HG02763 (cell line): ENCODE data around the gene STARD5.

Experiments used
- ATAC-seq: cut with Tn5 transposase; IDR thresholded peaks from one replicate; pipeline ENCODE4 v1.9.1; 2021; ENCODE audit warnings: mild to moderate bottlenecking, moderate library complexity; ENCODE audit not compliant: unreplicated experiment

The STARD5 gene

DNA sequence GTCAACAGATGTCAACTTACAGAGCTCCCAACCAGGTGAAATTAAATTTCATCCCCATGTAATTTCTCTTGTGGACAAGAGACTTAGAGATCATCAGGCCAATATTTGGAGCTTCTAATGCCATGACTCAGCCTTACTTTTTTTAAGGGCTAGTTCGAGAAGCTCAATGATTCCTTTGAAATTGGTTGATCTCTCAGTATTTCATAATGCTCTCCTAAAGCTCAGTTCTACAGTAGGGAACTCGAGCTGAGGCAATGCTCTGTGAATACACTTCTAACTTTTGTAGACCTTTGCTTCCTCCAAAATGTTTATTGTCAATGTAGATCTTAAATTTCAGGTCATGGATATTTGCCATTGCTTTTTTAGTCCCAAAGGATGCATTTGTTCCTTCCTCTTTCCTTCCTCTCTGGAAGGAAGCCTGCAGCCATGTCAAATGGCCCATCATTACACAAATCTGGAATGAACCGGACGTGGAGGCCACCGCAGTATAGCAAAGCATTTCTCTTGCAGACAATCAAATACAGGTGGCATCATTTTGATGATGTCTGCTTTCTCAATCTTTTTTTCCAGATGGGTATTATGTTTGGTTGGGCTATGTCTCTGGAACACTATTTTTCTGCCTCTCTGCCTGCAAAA is 28.3 kb downstream of the STARD5 start:
- ATAC-seq: no peak

DNA sequence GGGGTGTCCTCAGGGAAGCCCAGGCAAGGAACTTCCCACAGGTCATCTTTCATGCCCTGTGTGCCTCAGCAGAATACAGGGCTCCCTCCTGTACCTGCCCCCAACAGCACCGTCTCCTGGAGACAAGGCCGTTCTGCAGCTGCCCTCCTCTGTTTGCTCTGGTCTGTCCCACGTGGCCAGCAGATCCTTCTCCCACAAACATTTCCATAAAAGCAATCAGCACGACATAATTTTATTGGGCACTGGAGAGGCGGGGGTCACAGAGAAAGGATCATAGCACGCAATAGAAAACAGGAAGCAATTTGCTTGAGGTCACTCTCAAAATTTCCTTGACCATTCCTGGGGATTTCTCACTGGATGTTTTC is 29.4 kb downstream of the STARD5 start:
- no peak for ATAC-seq

DNA sequence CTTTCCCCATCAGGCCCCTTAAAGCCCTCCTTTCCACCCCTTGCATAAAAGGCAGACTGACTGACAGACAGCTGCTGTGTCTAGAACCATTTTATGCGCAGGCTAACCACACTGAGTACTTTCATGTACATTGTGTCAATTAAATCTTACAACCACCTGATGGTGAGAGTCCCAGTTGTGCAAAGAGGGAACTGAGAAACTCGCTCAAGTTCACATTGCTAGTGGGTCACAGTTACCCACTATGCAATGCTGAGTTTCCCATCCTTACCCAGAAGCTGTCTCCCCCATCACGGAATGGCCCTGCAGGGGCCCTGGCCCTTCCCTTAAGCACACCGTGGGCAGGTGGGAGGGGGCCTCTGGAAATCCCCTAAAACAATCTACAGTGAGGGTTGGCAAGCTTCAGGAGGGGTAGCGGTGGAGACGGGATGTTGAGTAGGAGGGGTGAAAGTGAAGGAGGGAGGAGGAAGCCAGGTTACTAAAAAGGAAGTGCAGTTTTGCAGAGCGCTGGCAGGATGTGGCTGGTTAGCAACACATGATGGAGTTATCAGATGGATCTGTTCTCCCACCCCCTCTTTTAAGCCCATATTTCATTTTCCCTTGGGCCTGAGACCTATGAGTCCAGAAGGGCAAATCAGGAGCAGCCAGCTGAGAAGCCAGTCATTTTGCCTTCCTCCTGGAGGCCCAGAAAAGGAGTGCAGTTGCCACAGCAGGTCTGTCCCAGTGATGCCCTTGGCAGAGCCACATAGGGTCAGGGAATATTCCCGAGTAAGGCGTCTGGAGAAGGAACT is 30.0 kb downstream of the STARD5 start:
- ATAC-seq: peak; percentile 52

DNA sequence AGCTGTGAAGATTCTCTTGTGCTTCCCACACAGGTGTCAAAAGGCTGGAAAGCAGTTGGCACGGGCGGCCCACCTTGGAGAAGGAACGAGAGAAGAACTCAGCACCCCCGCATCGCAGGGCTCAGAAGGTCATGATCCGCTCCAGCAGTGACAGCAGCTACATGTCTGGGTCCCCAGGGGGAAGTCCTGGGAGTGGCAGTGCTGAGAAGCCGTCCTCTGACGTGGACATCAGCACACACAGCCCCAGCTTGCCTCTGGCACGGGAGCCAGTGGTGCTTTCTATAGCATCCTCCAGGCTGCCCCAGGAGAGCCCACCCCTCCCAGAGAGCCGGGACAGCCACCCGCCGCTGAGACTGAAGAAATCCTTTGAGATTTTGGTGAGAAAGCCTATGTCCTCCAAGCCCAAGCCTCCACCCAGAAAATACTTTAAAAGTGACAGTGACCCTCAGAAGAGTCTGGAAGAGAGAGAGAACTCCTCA is 31.4 kb downstream of the STARD5 start:
- peak; percentile 37 for ATAC-seq

DNA sequence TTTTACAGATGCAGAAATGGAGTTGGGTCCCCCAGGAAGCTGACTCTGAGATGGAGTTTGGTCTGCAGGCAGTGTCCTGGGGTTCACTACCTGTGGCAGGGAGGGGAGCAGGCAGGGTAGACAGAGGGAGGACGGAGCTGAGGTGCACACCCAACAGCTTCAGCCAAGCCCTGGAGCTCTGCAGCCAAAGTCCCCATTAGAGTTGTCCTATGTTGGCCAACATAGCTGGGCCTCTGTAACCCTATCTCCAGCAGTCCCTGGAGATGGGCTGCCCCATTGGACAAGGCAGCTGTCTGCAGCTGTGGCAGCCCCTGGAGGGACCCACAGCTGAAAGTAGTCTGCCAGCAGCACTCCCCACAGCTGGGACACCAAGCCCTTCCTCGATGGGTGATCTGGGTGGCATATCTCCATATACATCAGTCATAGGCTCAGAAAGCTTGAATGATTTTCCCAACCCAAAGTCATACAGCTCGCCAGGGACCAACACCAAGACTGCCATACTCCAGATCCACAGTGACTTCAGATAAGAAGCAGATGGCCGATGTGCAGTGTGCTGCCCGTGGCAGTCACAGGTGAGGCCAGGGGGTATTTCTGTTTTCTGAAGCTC is 31.9 kb downstream of the STARD5 start:
- ATAC-seq: no peak

DNA sequence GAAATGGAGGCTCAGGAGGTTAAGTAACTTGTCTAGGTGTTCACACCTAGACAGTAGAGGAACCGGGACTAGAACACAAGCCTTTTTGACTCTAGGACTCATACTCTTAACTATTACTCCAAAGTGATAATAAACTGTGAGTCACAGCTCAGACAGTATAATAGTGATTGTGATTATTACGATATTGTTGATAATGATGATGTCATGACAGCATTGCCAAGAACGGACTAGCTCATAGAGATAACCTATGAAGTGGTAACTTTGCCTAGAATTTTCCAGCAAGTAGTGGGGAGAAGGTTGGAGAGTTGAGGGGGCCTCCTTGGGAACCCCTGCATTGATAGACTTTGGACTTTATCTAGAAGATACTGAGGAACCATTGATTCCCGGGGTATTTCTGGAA is 34.0 kb downstream of the STARD5 start:
- no peak for ATAC-seq

DNA sequence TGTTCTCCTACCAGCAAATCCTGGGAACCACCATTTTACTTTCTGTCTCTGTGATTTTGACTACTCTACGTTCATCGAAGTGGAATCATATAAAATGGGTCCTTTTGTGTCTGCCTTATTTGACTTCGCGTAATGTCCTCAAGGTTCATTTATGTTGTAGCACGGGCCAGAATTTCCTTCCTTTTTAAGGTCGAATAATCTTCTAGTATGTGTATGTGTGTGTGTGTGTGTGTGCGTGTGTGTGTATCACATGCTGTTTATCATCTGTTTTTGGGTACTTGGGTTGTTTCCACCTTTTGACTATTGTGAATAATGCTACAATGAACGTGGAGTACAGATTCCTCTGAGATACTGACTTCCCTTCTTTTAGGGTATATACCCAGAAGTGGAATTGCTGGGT is 35.3 kb downstream of the STARD5 start:
- ATAC-seq: no peak

DNA sequence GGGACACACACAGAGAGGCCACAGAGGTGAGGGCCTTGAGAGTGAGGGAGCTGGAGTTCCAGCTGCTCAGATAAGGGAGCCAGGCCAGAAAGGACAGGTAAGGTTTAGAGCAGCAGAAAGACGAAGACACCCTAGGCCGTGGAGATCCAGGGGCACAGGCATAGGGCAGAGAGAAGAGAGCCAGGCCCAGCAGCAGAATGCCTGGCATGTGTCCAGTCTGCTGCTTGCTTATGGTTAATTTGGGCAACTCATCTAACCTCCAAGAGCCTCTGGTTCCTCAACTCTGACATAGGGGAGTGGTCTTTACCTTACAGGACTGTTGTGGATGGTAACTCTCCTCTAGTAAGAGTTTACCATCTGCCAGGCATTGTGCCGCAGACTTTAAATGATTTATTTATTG is 35.9 kb downstream of the STARD5 start:
- no peak for ATAC-seq

DNA sequence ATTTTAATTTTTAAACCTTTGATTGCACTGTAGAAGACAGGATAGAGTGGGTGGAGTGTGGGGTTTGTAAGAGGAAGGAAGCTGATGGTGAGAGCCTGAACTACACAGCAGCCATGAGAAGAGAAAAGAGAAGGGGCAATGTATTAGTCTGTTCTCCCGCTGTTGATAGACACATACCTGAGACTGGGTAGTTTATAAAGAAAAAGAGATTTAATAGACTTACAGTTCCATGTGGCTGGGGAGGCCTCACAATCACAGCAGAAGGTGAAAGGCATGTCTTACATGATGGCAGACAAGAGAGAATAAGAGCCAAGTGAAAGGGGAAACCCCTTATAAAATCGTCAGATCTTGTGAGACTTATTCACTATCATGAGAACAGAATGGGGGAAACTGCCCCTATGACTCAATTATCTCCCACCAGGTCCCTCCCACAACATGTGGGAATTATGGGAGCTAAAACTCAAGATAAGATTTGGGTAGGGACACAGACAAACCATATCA is 37.3 kb downstream of the STARD5 start:
- ATAC-seq: no peak

DNA sequence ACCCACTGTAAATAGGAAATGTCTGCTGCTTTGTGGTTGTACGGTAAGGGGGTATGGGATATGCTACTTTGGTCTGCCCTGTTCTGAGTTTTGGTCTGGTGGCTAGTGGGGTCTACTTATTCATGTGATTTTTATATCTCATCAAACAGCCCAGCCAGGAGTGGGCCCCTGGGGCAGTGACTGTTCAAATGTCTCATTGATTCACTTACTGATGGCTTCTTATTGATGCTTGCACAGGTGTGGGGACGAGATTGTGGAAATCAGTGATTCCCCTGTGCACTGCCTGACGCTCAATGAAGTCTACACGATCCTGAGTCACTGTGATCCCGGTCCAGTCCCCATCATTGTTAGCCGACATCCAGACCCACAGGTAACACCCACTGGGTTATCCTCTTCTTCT is 38.5 kb downstream of the STARD5 start:
- ATAC-seq: no peak

DNA sequence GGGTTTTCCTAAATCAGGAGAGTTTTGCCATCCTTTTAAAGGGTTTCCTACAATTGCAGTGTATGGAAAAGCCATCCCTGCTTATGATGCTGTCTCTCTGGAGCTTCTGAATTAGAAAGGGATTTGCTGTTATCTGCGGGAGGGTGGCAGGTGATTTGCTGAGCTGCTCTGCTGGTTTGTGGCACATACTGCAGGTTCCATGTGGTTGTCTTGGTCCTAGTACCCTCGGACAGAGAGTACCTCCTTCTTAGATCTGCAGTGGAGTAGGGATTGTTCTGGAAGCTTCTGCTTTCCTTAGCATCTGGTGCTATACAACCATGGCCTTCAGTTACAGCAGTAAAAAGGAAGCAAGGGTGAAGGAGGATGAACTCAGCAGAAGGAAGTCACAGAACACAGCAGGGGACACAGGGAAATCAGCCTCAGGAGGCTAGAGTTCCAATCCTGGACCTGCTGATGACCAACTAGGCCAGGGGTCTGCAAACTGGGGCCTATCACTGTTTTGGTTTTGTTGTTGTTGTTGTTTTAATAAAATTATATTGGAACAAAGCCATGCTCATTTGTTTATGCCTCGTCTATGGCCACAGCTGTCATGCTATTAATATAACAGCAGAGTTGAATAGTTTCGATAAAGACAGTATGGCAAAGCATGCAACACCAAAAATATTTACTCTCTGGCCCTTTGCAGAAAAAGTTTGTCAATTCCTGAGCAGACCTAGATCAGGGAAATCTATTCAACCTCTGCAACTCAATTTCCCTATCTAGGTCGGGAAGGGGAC is 39.5 kb downstream of the STARD5 start:
- no peak for ATAC-seq

DNA sequence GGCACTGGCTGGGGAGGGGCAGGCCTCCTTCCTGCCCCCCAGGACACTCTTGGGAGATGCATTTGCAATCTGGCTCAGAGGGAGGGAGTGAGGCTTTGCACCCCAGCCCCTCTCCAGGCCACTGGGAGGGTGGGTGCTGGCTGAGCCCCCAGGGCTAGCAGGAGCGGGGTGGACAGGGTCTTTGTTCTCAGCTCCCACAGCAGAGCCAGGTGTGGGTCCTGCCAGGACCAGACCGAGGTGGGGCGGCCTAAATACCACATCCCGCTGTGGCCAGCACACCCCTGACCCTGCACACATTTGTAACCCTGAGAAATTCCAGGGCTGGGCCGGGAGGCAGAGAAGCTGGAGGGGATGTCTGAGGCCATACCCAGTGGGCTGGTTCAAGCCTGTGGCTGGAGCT is 41.0 kb downstream of the STARD5 start:
- ATAC-seq: no peak

DNA sequence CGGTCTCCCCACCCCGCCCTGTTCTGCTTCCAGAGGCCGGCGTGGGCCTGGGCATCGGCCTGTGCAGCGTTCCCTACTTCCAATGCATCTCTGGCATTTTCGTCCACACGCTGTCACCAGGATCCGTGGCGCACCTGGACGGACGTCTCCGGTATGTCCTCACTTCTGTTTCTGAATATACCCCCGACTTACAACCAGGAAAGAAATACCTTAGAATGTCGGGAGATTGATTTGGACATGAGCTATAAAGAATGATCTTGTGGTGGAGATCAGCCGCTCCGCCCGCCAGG is 41.4 kb downstream of the STARD5 start:
- ATAC-seq: no peak

DNA sequence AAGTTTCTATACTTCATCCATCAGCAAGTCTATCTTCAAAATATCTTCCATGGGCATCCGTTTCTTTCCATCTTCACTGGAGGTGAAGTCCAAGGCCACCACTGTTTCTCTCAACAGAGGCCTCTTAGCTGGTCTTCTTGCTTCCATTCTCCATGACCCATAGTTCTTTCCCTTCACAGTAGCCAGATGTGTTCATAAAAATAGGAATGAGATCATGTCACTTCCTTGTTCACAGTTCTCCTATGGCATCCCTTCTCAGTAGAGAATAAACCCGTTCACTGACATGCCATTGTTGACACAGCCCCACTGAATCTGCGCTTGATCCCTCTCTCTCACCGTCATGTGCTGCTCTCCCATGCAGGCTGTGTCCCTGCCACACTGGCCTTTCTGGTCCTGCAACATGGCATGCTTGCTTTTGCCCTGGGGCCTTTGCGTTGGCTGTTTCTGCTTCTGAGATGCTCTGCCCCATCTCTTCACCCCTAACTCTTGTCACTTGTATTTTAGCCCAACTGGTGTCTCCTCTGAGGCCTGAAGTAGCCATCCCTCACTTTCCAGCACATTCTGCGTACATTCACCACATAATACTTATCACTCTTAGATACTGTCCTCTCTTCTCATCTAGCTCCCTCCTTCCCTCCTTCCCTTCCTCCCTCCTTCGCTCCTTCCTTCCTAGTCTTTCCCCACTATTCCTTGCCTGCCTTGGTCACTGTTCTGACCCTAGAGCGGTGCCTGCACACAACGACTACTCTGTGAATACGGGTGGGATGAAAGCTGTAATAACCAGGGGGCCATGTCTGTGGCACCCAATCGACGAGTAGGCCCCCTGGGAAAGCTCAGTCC is 42.0 kb downstream of the STARD5 start:
- ATAC-seq: no peak

DNA sequence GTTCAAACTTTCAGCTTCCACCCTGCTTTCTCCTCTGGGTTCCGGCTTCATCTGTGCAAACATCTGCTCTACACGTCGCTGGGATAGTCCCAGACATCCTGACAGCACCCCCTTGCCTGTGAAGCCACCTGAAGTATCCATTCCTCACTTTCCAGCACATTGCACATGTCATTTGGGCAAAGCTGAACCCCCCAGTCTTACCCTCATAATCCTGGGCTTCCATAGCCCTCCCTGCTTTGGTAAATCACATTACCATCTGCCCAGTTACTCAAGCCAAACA is 42.5 kb downstream of the STARD5 start:
- ATAC-seq: no peak

DNA sequence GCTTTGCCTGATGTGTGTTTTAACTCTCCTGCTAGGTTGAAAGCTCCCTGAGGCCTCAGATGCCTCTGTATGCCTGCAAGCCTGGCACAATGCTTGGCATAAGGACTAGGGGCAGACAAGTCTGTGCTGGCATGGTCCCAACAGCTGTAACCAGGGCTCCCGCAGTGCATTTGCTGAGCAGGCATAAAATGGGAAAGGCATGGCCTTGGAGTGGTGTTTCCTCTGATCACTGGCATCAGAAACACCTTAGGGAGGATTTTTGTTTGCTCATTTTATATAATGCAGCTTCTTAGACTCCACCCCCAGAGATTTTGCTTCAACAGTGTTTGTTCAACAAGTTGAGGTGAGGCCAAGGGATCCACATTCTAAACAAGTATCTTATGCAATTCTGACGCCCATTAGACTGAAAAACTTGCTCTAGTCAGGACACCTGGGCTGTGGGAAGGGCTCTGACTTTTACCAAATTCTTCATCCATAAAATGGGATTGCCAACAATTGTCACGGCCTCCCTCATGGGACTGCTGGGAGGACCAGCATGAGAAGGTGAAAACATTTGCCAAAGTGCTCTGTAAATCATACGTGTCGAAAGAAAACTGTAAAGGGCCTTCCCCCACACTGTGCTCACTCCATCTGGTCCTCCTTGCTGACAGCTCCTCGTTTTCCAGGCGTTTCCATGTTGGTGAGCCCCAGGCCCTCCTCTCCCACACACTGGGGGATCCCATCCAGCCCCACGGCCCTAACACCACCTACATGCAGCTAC is 43.1 kb downstream of the STARD5 start:
- no peak for ATAC-seq

DNA sequence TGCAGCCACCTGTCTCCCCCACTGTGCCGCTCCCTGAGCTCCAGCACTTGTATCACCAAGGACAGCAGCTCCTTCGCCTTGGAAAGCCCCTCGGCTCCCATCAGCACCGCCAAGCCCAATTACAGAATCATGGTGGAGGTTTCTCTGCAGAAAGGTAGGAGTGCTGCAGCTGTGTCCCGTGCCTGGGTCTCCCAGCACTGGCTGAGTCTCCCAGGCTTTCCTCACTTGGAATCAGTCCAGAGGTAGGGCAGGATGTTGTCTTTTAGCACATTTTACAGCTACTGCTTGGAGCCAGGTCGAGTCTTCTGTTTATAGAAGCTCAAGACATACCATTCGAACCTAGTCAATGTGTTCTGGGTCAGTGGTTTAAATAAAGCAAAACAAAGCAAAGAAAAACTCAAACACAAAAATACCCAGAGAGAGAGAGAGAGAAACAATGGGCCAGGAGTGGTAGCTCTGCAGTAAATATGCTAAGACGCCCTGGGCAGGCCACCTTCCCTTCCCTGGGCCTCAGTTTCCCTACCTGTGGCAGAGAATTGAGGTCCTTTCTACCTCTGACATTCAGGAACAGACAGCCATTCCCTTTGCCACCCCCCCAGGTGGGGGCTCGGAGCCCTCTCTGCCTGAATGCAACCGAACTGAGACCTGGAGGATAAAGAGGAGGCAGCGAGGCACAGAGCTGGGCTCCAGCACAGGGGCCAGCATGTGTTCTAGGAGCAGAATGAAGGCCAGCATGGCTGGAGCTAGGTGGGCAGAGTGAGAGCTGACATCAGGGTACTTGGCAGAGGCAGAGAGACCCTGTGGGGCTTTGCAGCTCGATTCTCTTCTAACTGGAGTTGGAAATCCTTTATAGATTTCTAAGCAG is 44.1 kb downstream of the STARD5 start:
- no peak for ATAC-seq

DNA sequence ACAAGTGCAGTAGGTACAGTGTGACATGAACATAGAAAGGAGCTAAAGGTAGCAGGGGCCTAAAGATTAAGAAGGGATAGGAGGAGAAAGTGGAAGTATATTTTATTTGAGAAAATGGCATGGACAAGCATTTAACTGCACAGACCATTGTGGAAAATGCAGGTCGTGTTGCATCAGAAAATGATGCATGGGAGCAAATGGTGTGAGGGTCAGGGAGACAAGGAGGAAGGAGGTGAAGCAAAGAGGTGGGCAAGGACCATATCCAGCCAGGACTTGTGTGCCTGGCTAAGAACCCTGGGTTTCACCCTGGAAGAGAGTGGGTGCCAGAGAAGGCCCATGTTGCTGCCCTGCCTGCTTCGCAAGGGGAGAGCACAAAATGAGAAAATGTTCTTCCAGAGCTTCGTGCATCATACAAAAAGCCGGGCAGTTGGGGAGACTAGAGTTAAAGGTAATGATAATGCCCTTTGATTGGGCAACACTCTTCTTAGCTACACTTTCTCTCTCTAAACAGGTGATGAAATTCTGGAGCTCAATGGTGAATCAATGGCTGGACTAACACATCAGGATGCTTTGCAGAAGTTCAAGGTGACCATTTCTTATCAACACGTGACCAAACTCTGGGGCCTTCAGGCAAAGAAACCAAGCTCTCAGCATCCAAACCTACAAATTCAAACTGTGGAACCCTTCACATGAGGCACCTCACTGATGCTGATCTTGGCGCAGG is 45.5 kb downstream of the STARD5 start:
- no peak for ATAC-seq

DNA sequence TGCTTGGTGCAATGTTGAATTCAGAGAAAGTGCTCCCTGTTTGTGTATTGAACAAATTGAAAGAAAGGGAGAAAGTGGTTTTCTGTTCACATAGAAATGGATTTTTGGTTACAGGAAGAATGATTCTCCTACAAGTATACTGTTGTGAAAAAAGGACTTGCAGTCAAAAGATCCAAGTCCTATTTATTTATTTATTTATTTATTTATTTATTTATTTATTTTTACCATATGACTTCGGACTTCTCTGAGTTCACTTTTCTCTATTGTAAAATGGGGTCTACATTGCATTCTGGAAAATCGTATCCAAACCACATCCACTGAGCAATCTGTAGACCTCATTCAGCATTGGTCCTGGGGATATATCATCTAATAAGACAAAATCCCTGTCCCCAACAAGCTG is 46.1 kb downstream of the STARD5 start:
- ATAC-seq: no peak
